AG09319 (cell line): Measurements from ENCODE around the gene TP53INP2.
"Not testable (repeated sequence)": the region's sequence is repeated elsewhere in the genome, so short reads cannot be mapped to it uniquely, and the experiment has no call there.

Source experiments
- DNase-seq: peaks from one replicate; pipeline ENCODE4 v3.0.0-alpha.2; 2010; ENCODE audit warnings: low read depth; ENCODE audit errors: extremely low read depth
- TF ChIP-seq, protein P1 (sequence below): IDR thresholded peaks from 2 replicates; pipeline ENCODE4 v1.5.1; 2011; ENCODE audit warnings: low read depth, mild to moderate bottlenecking, inconsistent platforms, low read length, moderate library complexity

Gene TP53INP2

GRCh38 chr20:34720266-34720665, 16.1 kb downstream of the TP53INP2 start:
- DNase-seq = no peak
- TF ChIP-seq, protein P1, sequence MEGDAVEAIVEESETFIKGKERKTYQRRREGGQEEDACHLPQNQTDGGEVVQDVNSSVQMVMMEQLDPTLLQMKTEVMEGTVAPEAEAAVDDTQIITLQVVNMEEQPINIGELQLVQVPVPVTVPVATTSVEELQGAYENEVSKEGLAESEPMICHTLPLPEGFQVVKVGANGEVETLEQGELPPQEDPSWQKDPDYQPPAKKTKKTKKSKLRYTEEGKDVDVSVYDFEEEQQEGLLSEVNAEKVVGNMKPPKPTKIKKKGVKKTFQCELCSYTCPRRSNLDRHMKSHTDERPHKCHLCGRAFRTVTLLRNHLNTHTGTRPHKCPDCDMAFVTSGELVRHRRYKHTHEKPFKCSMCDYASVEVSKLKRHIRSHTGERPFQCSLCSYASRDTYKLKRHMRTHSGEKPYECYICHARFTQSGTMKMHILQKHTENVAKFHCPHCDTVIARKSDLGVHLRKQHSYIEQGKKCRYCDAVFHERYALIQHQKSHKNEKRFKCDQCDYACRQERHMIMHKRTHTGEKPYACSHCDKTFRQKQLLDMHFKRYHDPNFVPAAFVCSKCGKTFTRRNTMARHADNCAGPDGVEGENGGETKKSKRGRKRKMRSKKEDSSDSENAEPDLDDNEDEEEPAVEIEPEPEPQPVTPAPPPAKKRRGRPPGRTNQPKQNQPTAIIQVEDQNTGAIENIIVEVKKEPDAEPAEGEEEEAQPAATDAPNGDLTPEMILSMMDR = no peak

GRCh38 chr20:34722560-34722959, 18.4 kb downstream of the TP53INP2 start:
- DNase-seq = not testable (repeated sequence)

DNA sequence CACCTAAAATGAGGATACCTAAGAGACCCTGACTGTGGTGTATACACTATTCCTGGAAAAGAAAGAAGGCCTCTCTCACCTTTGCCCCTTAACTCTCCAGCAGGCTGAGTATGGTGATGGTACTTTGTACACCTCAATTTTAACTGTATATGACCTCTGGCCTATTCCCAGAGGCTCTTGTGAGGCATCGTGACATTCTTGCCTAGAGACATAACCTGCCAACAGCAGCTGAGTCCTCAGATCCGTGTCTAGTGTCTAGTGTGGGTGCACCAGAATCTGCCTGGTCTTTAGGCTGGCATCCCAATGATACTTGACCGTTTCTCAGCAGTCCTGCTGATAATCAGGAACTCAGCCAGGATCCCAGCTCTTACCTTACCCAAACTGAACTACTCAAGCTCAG, 20.0 kb downstream of the TP53INP2 start:
- TF ChIP-seq, protein P1 = no peak
- DNase-seq = no peak

DNA sequence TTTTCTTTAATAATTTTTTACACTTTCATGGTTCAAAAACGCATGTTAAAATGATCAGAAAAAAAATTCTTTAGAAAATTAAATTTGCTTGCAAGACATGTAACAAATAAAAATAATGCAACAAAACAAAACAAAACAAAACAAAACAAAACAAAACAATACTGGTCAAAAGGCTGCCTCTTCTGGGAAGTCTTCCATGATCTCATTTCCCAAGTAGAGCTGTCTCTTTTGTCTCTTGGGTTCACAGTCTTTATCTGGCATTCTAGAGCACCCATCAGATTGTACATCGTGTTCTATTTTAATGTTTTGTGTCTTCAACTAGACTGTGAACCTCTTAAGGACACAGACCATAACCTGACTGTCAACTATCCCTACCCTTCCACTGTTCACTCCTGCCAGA, 25.3 kb downstream of the TP53INP2 start:
- DNase-seq = no peak
- TF ChIP-seq, protein P1 = no peak

DNA sequence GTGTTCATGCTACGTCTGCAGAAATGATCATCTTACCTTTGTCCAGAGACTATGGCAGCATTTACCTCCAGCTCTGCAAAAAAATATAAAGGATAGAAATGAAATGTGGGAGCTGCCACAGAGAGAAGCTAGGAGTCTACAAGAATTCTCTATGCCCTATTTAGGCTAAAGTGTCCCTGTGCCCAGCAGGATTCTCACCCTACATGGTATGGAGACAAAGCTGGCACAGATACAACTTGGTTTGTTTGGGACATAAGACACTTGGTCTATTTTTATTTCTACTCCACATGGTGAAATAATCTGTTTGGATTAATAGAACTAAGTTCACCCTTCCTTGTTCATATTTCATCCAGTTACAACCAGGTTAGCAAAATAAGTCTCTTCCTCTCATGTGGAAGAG, 28.4 kb downstream of the TP53INP2 start:
- TF ChIP-seq, protein P1 = no peak
- no peak for DNase-seq

- DNase-seq = no peak
- TF ChIP-seq, protein P1 = no peak
These were observed 32.1 kb downstream of the TP53INP2 start for GRCh38 chr20:34736106-34736735.

- no peak for DNase-seq
- TF ChIP-seq, protein P1 = no peak
These were observed 38.9 kb downstream of the TP53INP2 start for GRCh38 chr20:34743039-34743438.

DNA sequence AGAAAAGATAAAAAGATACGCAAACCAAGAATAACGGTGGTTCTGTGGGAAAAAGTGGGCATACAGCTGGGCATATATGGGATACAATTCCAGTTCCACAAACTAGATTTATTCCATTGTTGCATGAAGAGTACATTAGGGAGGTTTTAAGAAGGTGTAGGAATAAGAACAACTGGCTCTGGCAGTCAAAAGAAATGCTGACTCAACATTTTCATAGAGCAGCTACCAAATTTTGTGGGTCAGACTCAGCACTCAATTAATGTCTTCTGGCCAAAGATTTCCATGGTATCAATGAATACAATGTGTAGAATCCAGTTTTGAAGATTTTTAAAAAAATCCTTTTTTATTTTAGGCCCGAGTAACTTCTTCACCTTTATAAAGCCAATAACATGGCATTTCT, 40.2 kb downstream of the TP53INP2 start:
- TF ChIP-seq, protein P1 = no peak
- DNase-seq = no peak
